Spleen (tissue), 7 donors: ENCODE results near the gene SUCO.

Source experiments
- POLR2AphosphoS5 ChIP-seq, 3 donors: sonication (generic); formaldehyde crosslinking; IDR thresholded peaks; one replicate each; pipeline ENCODE4 v1.5.1; 2017; ENCODE audit warnings: antibody characterized with exemption in 3 of 3
- TF ChIP-seq, protein P1 (sequence below), 11 experiments: fragments of 200-600 bp in 7 of 11; fragments of 450-650 bp in 4 of 11; sonication (generic) in 4 of 11; IDR thresholded peaks in 8 of 11; conservative IDR thresholded peaks in 3 of 11; 1 replicate in 7 of 11; 2 replicates in 4 of 11; pipeline versions ENCODE4 v1.4.0 to v1.8.0; 2016 to 2021; ENCODE audit warnings: antibody characterized with exemption in 11 of 11, inconsistent platforms in 4 of 11, mild to moderate bottlenecking in 1 of 11
- donor health status: DM: no; HTN: no; CAD: no; lungs with moderate emphysema.
- donor health status: DM: no; HTN: no; CAD: no.
- donor health status: DM: no; HTN: no; CAD: no.

DNA sequence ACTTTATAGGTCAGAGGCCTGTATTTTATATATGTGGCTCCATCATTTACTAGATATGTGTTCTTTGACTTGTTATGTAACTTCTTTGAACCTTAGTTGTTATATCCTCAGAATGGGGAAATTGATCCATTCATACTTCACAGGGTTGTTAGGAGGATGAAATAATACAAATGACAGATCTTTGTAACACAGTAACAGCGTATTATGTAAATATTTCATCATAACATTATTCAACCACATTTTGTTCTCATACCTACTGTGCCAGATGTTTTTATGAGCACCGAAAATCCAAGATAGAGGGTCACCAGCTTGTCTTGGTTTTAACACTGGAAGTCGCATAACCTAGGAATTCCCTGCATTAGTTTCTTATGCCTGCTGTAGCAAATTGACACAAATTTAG is 3.3 kb downstream of the SUCO start:
- TF ChIP-seq, protein P1, sequence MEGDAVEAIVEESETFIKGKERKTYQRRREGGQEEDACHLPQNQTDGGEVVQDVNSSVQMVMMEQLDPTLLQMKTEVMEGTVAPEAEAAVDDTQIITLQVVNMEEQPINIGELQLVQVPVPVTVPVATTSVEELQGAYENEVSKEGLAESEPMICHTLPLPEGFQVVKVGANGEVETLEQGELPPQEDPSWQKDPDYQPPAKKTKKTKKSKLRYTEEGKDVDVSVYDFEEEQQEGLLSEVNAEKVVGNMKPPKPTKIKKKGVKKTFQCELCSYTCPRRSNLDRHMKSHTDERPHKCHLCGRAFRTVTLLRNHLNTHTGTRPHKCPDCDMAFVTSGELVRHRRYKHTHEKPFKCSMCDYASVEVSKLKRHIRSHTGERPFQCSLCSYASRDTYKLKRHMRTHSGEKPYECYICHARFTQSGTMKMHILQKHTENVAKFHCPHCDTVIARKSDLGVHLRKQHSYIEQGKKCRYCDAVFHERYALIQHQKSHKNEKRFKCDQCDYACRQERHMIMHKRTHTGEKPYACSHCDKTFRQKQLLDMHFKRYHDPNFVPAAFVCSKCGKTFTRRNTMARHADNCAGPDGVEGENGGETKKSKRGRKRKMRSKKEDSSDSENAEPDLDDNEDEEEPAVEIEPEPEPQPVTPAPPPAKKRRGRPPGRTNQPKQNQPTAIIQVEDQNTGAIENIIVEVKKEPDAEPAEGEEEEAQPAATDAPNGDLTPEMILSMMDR (IDR thresholded peaks at IDR 0.05 in 8 of 11, conservative IDR thresholded peaks at IDR 0.05 in 3 of 11), result no peak
- TF ChIP-seq POLR2AphosphoS5 (IDR thresholded peaks at IDR 0.05), result no peak
